ENCODE results near the gene AFF4. TPM values are rescaled to one million over a fixed set of nuclear protein-coding genes. Genes with fewer than 3 reads are reported as not detected.

AFF4 gene
- total and polyA plus RNA-seq, 9 of the 15 experiments (the other 6 are each of a cell fraction or from before 2014, with no cell fraction given): 1.7 to 25.8 (median 17.9) TPM

GRCh38 chr5:132830436-132831094, 132.9 kb downstream of the AFF4 start, which contains the start of gene SHROOM1 (continued):
- TF ChIP-seq MYBL2 (IDR thresholded peaks at IDR 0.05; ENCODE audit: low read depth) (no peak), MYBL2 (CRISPR knock-in tag; IDR thresholded peaks at IDR 0.05; ENCODE audit: borderline replicate concordance) (no peak), ZNF217 (CRISPR knock-in tag; IDR thresholded peaks at IDR 0.05) (no peak), FOXO4 (CRISPR knock-in tag; IDR thresholded peaks at IDR 0.05) (no peak), ZC3H11A (IDR thresholded peaks at IDR 0.05; ENCODE audit: low read depth, low read length) (no peak), CEBPG (CRISPR knock-in tag; IDR thresholded peaks at IDR 0.05) (no peak), CEBPG (tag; conservative IDR thresholded peaks at IDR 0.05 in 1 of 2, IDR thresholded peaks at IDR 0.05 in 1 of 2) (no peak), ZBTB8A (IDR thresholded peaks at IDR 0.05; ENCODE audit: partially characterized antibody) (no peak), RNF2 (IDR thresholded peaks at IDR 0.05) (0 out of 2 replicates have a peak, but pooled peaks have one; percentile 40), CREB5 (CRISPR knock-in tag; IDR thresholded peaks at IDR 0.05) (no peak), SREBF2 (CRISPR knock-in tag; IDR thresholded peaks at IDR 0.05) (no peak), ASH1L (IDR thresholded peaks at IDR 0.05; ENCODE audit: borderline replicate concordance, low read depth, partially characterized antibody) (no peak), ZNF197 (CRISPR knock-in tag; IDR thresholded peaks at IDR 0.05; ENCODE audit: low read depth) (no peak), SP1 (CRISPR knock-in tag; IDR thresholded peaks at IDR 0.05) (no peak), NKRF (IDR thresholded peaks at IDR 0.05; ENCODE audit: borderline replicate concordance) (no peak), TBL1XR1 (IDR thresholded peaks at IDR 0.05; ENCODE audit: low read length in 2 of 2) (no peak), DEAF1 (CRISPR knock-in tag; IDR thresholded peaks at IDR 0.05) (no peak), ZBTB33 (CRISPR knock-in tag; IDR thresholded peaks at IDR 0.05) (no peak), ZNF121 (CRISPR knock-in tag; conservative IDR thresholded peaks at IDR 0.05) (0 out of 2 replicates have a peak, but pooled peaks have one; percentile 1), ZSCAN29 (IDR thresholded peaks at IDR 0.05) (no peak)

All from K562 (cell line).